Activated T-cell treated with anti-CD3 and anti-CD28 coated beads, Interleukin-2, amount 50 U/mL, for 48 hours (primary cell): Measurements from ENCODE around the gene TMEM139.

Experiments used
- DNase-seq, 2 experiments: peaks; one replicate each; pipeline ENCODE4 v3.0.0-alpha.2; 2020

Gene TMEM139

DNA sequence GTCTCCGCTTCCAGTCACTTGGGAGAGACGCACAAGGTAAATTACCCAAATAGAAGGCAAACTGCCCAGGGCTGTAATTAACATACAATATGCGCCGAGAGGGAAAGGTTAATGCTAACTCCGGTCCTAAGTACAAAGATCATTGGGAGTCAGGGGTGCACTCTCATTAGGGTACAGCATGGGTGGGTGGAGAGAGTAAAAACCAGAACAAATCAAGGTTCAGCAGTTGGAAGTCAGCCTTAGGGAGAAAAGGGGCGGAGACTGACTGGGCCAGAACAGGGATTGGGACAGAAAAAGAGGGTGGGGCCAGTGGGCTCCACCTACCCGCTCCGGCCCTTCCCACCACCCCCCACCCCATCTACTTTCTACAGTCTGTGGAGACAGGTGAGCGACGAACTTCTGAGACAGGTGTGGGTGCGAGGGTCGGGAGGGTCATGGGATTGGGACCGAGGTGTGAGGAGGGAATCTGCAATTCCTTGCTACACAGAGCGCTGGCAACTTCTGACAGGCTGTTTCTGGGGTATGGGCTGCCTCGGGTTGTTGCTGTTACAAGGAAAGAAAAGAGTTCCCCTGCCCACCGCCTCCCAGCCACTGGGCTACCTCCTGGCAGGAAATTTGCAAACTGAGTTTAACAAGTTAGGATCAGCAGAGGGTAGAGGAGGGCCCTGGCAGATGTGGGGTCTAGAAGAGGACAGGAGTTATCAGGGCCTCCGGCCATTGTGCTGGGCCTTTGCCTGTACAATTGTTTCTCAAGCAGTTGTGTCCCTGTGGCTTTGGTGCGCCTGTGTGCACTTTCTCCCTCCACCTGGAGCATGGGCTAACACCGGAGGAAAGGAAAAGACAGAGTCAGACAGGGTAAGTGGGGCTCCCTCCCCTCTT lies at the start of gene TMEM139:
TMEM139 (plus strand) TSS at position 368 of the 879 bp plus-strand sequence. CDS start 1,000 bp downstream, outside the sequence.
- DNase-seq: no peak

DNA sequence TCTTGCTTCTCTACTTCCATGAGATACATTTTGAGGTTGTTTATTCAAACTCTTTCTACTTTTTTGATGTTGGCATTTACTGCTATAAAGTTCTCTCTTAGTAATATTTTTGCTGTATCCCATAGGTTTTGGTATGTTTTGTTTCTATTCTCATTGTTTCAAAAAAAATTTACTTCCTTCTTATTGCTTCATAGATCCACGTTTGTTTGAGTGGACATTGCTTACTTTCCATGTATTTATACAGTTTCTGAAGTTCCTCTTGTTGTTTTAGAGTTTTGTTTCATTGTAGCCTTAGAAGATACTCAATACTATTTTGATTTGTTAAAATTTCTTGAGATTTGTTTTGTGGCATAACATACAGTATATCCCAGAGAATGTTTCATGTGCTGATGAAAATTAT lies 49.2 kb upstream of the TMEM139 start:
- no peak for DNase-seq

DNA sequence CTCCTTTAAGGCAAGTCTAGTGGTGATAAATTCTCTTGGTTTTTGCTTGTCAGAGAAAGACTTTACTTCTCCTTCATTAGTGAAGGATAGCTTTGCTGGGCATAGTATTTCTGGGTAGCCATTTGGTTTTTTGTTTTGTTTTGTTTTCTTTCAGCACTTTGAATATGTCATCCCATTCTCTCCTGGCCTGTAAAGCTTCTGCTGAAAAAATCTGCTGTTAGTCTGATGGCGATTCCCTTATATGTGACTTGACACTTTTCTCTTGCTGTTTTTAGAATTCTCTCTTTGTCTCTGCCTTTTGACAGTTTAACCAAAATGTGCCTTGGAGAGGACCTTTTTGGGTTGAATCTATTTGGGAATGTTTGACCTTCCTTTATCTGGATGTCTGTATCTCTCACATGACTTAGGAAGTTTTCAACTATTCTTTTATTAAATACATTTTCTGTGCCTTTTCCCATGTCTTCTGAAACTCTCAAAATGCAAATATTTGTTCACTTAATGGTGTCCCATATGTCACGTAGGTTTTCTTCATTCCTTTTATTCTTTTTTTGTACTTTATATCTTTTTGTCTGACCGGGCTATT lies 48.3 kb upstream of the TMEM139 start:
- DNase-seq: no peak

DNA sequence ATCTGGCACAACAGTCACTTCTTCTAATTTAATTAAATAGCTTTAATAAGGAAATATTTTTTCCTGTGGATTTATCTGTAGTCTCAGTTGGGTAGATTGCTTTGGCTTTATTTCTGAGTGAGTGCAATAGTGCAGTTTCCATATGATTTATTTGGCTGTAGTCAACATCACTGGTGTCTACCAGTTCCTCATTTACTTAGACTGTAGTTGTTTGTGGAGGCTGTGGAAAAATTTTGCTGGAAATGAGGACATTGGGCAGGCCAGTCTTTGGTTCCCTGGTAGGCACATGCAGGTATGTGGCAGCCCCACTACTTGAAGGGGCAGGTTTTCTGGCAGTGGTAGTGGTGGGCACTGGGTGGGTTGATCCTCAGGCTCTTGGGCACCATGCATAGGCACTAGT lies 47.4 kb upstream of the TMEM139 start:
- DNase-seq: no peak

- no peak for DNase-seq
These were observed 46.3 kb upstream of the TMEM139 start for GRCh38 chr7:143238289-143238980.

DNA sequence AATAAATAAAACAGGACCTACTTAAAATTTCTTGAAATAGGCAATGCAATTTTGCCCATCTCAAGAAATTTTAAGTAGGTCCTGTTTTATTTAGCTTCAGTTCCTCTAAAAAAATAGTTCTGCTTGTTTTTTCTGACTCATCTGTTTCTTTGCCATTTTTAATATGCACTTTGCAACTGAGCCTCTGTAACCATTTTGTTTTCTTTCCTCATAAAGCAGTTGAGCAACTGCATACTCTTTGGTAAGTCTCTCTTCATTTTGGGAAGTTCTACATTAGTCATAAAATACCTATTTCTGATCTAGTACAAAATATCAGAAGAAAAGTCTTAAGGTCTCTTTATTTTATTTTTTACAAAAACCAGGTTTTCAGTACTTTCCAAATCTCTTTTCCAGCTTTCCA lies 44.9 kb upstream of the TMEM139 start:
- DNase-seq: no peak

- DNase-seq: peak; percentile 63 to 72
These were observed 44.2 kb upstream of the TMEM139 start for GRCh38 chr7:143240291-143241168.

DNA sequence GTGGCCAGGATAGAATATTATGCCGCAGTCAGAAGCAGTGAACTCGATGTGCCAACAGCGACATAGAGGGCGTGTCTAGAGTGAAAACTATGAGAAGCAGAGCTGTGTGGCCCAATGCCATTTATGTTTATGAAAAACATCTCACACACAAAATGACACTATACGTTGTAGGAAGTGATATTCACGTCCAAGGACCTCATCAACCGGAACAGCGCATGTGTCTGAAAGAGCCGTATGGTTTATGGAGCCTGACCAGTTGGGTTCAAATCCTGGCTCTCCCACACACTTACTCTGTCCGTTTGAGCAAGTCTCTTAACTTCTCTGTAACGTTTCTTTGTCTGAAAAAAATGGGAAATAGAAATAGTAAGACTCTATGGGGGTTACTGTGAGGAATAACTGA lies 42.5 kb upstream of the TMEM139 start:
- no peak for DNase-seq

- DNase-seq: no peak
These were observed 41.6 kb upstream of the TMEM139 start for GRCh38 chr7:143243111-143243510.

DNA sequence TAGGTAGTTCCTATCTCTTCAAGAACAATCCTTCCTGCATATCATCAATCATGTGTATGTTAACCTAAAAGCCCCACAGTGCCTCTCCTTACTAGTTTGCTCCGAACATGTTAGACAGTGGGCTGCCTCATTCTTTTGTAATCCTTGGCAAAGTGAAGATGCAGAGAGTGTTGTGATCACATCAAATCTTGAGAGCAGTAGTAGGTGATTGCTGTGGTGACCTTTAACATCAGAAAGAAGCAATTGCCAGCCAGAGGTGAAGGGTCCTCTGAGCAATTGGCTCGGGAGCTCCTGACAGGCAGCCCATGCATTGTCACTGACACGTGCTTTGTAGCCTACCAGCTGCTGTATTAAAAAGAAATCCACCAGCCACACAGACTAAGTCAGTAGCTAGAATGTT lies 41.1 kb upstream of the TMEM139 start:
- no peak for DNase-seq

DNA sequence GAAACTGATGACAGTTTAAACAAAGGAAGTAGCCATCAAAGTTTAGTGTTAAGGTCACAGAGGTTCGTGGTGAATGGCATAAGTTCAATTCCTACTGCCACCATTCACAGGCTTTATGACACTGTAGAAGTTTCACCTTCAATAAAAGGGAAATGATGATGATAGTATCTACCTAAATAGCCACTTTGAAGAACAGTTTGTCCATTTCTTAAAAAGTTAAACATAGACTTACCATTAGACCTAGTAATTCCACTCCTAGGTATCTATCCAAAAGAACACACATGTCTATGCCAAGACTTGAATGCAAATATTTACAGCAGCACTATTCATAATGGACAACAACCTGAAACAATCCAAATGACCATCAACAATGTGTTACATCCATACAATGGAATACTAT lies 40.4 kb upstream of the TMEM139 start:
- DNase-seq: no peak

DNA sequence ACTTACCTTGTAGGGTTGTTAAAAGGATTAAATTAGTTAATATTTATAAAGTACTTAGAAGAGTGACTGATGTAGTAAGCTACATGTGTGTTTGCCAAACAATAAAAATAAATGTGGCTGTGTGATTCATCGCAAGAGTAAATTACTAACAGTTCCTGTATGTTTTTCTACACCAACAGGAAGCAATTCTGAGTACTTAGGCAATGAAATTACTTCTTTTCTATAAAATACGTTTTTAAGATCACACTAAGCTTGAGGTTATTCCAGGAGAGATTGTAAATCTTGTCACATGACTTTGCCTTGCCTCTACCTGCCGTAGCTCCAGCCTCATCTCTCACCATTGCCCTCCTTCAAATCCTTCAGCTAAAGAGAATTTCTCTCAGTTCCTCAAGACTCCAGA lies 39.6 kb upstream of the TMEM139 start:
- DNase-seq: no peak

- DNase-seq: no peak
These were observed 37.4 kb upstream of the TMEM139 start for GRCh38 chr7:143247372-143247771.

DNA sequence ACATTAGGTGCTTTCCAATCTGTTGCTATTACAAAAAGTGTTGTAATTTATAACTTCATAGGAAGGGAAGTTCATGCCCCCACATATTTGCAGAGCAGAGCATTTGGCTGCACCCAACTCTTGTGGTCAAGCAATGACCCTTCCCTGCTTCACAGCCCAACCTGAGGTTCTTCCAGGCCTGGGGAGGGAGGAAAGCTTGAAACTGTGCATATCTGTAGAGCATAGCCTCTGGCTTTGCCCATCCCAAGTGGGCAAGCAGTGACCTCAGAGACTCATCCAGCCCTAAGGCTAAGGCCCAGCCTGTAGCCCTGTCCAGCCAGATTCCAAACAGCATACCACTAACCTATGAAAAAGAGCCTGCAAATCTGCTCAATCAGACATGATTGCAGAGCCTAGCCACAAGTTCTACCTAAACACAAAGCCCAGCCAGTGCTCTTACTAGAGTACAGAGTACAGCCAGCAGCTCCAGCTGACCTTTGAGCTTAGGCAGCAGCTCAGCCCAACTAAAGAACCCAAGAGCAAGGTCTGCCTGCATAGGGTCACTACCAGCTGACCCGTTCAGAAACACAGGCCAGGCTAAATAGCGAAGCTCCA lies 35.9 kb upstream of the TMEM139 start:
- no peak for DNase-seq

GRCh38 chr7:143250199-143250598 lies 34.6 kb upstream of the TMEM139 start:
- DNase-seq: no peak

DNA sequence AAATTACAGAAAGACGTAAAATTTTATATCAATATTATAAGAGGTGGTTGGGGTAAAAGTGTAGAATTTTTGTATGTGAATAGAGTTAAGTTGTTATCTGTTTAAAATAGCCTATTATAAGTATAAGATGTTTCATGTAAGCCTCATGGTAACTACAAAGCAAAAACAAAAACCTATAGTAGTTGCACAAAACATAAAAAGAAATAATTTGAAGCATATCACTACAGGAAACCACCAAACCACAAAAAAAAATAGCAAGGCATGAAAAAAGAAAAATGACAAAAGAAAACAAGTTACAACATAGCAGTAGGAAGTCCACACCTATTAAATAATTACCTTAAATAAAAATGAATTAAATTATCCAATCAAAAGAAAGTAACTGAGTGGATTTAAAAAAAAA lies 33.9 kb upstream of the TMEM139 start:
- no peak for DNase-seq

DNA sequence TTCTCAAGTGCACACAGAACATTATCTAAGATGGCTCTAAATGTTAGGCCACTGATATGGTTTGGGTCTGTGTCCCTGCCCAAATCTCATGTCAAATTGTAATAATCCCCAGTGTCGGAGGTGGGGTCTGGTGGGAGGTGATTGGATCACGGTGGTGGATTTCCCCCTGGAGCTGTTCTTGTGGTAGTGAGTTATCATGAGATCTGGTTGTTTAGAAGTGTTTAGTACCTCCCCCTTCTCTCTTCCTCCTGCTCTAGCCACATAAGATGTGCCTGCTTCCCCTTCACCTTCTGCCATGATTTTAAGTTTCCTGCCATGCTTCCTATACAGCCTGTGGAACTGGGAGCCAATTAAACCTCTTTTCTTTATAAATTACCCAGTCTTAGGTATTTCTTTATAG lies 32.8 kb upstream of the TMEM139 start:
- DNase-seq: no peak

DNA sequence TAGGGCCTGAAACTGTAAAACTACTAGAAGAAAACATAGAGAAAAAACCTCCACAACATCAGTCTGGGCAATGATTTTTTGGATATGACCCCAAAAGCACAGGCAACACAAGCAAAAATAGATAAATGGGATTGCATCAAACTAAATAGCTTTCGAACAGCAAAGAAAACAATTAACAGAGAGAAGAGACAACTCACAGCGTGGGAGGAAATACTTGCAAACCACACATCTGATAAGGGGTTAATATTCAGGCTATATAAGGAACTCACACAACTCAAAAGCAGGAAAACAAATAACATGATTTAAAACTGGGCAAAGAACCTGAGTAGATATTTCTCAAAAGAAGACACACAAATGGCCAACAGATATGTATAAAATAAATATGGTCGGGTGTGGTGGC lies 29.2 kb upstream of the TMEM139 start:
- DNase-seq: no peak

DNA sequence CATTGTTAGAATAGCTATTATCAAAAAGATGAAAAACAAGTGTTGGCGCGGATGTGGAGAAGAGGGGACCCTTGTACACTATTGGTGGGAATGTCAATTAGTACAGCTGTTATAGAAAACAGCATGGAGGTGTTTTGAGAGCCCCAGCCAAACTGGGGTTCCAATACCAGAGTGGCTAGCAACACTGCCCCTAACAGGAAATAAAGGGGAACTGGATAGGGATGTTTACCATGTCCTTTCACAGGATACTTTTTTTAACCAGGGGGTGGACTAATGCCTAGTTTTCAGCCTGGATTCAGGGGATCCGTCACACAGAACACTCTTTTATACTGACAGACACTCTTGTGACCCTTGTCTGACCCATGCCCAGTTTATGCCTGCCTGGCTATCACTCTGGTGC lies 28.4 kb upstream of the TMEM139 start:
- DNase-seq: no peak

GRCh38 chr7:143256932-143257331 lies 27.8 kb upstream of the TMEM139 start:
- DNase-seq: no peak

- DNase-seq: no peak
These were observed 27.3 kb upstream of the TMEM139 start for GRCh38 chr7:143257501-143257900.

DNA sequence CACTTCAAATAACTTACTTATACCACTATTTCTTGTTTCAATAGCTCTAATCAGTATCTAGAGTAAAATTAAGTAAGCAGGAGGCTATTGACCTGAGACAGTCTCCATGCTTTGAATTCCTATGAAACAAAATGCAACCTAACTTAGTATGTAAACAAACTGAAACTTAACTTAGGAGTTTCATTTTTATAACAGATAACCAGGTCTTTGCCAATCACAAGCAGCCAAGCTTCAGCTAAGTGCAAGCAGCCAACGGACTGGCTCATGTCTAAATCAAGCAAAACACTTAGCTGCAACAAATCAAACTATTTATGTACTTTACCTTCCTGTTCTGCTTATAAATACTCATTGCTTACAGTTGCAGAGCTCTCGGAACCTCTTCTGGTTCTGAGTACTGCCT lies 25.9 kb upstream of the TMEM139 start:
- DNase-seq: no peak

GRCh38 chr7:143259765-143260164 lies 25.0 kb upstream of the TMEM139 start:
- no peak for DNase-seq
